SH-SY5Y (cell line): Measurements from ENCODE around the gene NCK1.

Experiments used
- GATA2 ChIP-seq: IDR thresholded peaks from 2 replicates; pipeline ENCODE4 v1.6.1; 2011; ENCODE audit warnings: mild to moderate bottlenecking, low read depth, low read length
- GATA3 ChIP-seq: IDR thresholded peaks from 2 replicates; pipeline ENCODE4 v1.6.1; 2011; ENCODE audit warnings: low read depth, mild to moderate bottlenecking, low read length, moderate library complexity

NCK1 gene

GRCh38 chr3:136840252-136840651 is 21.8 kb upstream of the NCK1 start:
- TF ChIP-seq GATA2, result no peak
- TF ChIP-seq GATA3, result no peak

GRCh38 chr3:136842294-136842693 is 19.7 kb upstream of the NCK1 start:
- TF ChIP-seq GATA3 (no peak), GATA2 (no peak)

- TF ChIP-seq GATA2 (no peak), GATA3 (no peak)
Measured at GRCh38 chr3:136844724-136845123, 17.3 kb upstream of the NCK1 start.

GRCh38 chr3:136852180-136852579 is 9.8 kb upstream of the NCK1 start:
- TF ChIP-seq GATA2 (no peak), GATA3 (no peak)

- TF ChIP-seq GATA3, result no peak
- TF ChIP-seq GATA2, result no peak
Measured at GRCh38 chr3:136856665-136857064, 5.3 kb upstream of the NCK1 start.

GRCh38 chr3:136858381-136858780 is 3.6 kb upstream of the NCK1 start:
- TF ChIP-seq GATA3 (no peak), GATA2 (no peak)

GRCh38 chr3:136860541-136860940 is 1.5 kb upstream of the NCK1 start:
- no peak for TF ChIP-seq GATA3
- TF ChIP-seq GATA2, result no peak

GRCh38 chr3:136862617-136863322 is 762 bp downstream of the NCK1 start:
- TF ChIP-seq GATA3 (no peak), GATA2 (no peak)

GRCh38 chr3:136869282-136869681 is 7.3 kb downstream of the NCK1 start:
- TF ChIP-seq GATA2, result no peak
- TF ChIP-seq GATA3, result no peak

- TF ChIP-seq GATA2 (no peak), GATA3 (no peak)
Measured at GRCh38 chr3:136882571-136882970, 20.6 kb downstream of the NCK1 start.

- TF ChIP-seq GATA3 (no peak), GATA2 (no peak)
Measured at GRCh38 chr3:136883967-136884720, 22.1 kb downstream of the NCK1 start.

GRCh38 chr3:136885357-136886213 is 23.6 kb downstream of the NCK1 start:
- no peak for TF ChIP-seq GATA2
- no peak for TF ChIP-seq GATA3

- TF ChIP-seq GATA3, result no peak
Measured at GRCh38 chr3:136889947-136890346, 27.9 kb downstream of the NCK1 start.

- TF ChIP-seq GATA2 (no peak), GATA3 (no peak)
Measured at GRCh38 chr3:136891934-136892855, 30.2 kb downstream of the NCK1 start.
